ENCODE measurements around the gene LIPC.

DNA sequence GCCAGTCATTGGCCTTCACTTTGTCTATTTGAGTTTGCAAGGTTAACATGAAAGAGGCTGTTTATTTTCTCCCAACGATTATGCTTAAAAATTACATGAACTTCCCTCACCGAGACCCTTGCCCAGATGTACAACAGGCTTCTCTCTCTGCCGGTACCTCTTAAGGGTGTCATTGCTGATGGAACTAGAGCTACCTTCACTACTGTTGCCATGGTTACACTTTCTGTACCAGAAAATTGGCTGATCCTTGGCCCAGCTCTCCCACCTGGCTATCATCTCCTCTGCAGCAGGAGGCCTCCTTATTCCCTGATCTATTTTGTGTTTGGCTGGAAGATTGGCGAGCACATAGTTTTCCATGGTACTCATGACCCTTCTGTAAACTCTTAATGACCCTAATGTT lies 24.0 kb upstream of the LIPC start:
- TF ChIP-seq, protein P1, sequence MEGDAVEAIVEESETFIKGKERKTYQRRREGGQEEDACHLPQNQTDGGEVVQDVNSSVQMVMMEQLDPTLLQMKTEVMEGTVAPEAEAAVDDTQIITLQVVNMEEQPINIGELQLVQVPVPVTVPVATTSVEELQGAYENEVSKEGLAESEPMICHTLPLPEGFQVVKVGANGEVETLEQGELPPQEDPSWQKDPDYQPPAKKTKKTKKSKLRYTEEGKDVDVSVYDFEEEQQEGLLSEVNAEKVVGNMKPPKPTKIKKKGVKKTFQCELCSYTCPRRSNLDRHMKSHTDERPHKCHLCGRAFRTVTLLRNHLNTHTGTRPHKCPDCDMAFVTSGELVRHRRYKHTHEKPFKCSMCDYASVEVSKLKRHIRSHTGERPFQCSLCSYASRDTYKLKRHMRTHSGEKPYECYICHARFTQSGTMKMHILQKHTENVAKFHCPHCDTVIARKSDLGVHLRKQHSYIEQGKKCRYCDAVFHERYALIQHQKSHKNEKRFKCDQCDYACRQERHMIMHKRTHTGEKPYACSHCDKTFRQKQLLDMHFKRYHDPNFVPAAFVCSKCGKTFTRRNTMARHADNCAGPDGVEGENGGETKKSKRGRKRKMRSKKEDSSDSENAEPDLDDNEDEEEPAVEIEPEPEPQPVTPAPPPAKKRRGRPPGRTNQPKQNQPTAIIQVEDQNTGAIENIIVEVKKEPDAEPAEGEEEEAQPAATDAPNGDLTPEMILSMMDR (IDR thresholded peaks at IDR 0.05 in 8 of 11, conservative IDR thresholded peaks at IDR 0.05 in 3 of 11): no peak
- TF ChIP-seq POLR2AphosphoS5 (IDR thresholded peaks at IDR 0.05): no peak

Measured in spleen (tissue), 7 donors.